Measurements from ENCODE around the gene LRATD1.

DNA sequence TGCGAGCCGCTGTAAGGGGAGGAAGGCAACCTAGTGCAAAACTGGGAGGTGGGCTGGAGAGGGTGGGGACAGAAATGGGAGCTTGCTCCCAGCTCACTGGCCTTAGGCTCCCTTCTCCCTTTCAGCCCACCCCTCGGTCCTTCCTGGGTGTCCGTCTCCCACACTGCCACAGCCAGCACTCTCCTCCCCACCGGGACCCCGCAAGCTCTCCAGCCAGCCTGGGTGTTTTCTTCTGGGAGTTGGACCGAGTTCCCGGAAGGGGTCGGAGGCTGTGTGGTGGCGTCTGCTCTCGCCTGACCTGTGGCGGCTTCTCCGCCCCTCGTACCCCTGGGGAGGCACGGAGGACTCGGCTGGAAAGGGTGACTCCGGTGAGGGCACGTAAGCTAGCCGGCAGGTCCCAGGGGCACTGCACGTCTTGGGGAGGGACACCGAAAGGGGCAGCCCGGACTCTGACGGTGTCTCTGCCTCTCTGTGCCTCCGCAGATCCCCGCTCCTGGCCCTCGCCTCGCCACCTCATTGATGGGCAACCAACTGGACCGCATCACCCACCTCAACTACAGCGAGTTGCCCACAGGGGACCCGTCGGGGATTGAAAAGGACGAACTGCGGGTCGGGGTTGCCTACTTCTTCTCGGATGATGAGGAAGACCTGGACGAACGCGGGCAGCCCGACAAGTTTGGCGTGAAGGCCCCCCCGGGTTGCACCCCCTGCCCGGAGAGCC is 1.1 kb downstream of the LRATD1 start:
- TF ChIP-seq, protein P1, sequence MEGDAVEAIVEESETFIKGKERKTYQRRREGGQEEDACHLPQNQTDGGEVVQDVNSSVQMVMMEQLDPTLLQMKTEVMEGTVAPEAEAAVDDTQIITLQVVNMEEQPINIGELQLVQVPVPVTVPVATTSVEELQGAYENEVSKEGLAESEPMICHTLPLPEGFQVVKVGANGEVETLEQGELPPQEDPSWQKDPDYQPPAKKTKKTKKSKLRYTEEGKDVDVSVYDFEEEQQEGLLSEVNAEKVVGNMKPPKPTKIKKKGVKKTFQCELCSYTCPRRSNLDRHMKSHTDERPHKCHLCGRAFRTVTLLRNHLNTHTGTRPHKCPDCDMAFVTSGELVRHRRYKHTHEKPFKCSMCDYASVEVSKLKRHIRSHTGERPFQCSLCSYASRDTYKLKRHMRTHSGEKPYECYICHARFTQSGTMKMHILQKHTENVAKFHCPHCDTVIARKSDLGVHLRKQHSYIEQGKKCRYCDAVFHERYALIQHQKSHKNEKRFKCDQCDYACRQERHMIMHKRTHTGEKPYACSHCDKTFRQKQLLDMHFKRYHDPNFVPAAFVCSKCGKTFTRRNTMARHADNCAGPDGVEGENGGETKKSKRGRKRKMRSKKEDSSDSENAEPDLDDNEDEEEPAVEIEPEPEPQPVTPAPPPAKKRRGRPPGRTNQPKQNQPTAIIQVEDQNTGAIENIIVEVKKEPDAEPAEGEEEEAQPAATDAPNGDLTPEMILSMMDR (IDR thresholded peaks at IDR 0.05), result no peak
- TF ChIP-seq POLR2A (IDR thresholded peaks at IDR 0.05), result no peak

All from body of pancreas (tissue), 4 donors.